Measurements from ENCODE around the gene APOO.

Gene APOO

DNA sequence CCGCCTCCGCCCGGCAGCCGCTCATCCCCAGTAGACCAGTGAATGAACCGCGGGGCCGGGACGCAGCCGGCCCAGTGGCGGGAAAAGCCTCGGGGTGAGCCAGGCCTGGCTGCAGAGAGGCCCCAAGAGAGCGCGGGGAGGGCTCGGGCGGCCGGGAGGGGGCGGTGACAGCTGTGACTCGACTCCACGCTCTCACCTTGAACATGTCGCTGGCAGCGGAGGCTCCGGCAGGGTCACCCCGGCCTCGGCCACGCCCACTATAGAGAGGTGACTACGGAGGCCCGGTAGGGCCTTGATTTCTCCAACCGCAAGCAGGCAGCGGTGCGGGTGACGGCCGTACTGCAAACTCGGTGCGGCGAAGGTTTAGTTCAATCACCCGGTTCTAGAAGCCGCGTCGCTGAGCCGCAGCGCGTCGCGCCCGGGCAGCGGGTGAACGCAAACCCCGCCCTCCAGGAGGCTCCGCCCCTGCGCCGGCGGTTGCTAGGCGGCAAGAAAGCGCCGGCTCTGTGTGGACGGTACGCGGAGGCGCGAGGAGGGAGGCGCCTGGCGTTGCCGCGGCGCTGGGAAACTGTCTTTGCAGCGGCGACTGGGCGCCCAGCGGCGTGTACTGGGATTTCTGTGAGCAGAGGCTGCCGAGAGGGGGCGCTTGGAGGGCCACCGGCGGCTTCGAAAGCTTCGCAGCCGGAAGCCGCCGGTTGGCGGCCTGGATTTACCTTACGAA, at the start of gene APOO, which contains the start of gene CXorf58:
Gene APOO, minus strand, starts transcription at position 441 of the 721 bp plus-strand sequence. Its CDS starts 236 bp downstream, at position 205.
Gene CXorf58, plus strand, starts transcription at position 509 of the 721 bp plus-strand sequence. CDS start 2,297 bp downstream, outside the sequence.
- DNase-seq: peak; percentile 76

GRCh38 chrX:23954396-23954795, 46.7 kb upstream of the APOO start:
- DNase-seq: no peak

DNA sequence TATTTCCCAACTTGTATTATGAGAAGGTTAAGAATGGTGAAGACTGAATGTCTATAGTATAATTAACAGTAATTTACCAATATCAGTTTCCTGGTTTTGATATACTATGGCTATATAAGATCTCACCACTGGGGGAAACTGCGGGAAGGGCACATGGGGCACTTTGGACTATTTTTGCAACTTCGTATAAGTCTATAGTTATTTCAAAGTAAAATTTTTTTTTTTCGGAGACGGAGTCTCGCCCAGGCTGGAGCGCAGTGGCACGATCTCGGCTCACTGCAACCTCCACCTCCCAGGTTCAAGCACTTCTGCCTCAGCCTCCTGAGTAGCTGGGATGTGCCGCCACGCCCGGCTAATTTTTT, 46.2 kb upstream of the APOO start:
- DNase-seq: no peak

- DNase-seq: no peak
Observed at GRCh38 chrX:23952984-23953907, 45.5 kb upstream of the APOO start.

- DNase-seq: no peak
Observed at GRCh38 chrX:23952391-23952790, 44.7 kb upstream of the APOO start.

GRCh38 chrX:23945206-23945605, 37.5 kb upstream of the APOO start:
- no peak for DNase-seq

- DNase-seq: no peak
Observed at GRCh38 chrX:23944234-23944633, 36.5 kb upstream of the APOO start.

DNA sequence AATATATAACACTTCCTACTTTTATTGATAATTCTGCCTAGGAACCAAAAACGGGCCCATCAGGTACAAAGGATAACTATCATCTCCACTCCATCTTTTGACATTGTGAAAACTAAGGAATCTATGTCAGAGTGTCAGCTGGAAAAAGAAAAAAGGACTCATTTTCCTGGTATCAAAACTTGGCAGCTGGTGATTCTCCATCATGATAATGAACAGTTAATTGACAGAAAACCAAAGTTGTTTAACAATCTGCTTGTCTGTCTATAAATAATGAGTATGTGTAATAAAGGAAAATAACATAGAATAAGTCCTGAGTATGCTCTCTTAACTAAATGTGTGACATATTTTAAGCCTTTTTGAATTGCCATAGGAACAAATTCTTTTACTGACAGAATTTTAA, 31.5 kb upstream of the APOO start:
- no peak for DNase-seq

GRCh38 chrX:23938690-23939089, 31.0 kb upstream of the APOO start:
- no peak for DNase-seq

- no peak for DNase-seq
Observed at GRCh38 chrX:23937100-23937499, 29.4 kb upstream of the APOO start.

GRCh38 chrX:23936180-23936579, 28.4 kb upstream of the APOO start:
- DNase-seq: no peak

DNA sequence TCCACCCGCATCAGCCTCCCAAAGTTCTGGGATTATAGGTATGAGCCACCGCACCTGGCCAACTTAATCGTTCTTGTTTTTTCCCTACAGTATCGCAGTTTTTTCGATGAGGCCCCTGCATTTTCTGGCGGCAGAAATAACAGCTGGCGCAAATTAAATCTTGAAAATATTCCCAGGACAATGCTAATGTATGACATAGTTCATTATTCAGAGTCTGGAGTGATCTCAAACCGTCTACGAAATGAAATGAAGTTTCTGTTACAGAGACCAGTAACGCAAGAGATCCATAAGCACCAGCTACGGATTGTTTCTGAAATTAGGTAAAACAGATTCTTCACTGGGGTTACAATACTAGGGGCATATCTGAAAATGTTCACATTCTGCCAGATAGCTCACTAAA, 27.4 kb upstream of the APOO start:
- DNase-seq: no peak

DNA sequence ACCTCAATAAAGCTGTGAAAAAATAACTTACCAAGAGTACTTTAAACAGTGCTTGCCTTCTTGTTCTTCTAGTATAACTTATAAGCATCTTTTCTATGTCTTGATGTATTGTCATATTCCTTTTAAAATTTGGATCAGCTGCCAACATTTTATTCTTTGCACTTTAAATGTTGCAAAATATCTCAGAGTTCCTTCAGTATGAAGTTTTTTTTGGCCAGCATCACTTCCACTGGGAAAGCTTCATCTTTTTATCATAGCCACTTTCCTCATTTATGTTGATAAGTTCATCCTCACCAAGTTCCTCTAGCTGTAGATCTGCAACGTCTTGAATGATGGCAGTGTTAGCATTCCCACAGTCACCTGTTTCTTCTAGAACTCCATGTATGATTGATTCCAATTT, 24.3 kb upstream of the APOO start:
- no peak for DNase-seq

DNA sequence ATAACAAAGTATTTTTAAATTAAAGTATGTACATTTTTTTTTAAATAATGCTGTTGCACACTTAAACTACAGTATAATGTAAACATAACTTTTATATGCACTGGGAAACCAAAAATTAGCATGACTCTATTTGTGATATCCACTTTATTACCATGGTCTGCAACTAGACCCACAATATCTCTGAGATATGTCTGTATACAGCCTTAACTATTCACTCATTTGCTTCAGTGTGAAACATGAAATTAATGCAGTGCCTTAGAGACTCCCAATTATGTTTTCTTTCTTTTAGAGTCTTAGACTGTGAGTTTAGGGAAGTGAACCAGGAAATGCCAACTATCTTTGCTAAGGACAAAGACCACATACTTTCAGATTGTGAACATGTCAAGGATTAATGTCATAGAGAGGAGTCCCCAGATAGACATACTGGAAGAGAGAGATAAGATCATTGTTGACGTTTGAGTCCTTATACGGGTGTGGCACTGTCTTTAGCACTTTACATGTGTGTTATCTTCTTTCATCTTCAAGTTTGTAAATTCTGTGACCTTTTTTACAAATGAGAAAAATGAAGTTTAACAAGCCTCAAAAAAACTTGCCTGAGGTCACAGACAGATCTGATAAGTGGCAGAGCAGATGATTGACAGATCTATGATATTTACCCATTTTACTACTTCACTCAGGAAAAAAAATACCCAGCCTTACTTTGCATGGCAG, 23.3 kb upstream of the APOO start:
- no peak for DNase-seq

GRCh38 chrX:23926015-23926414, 18.3 kb upstream of the APOO start:
- no peak for DNase-seq

DNA sequence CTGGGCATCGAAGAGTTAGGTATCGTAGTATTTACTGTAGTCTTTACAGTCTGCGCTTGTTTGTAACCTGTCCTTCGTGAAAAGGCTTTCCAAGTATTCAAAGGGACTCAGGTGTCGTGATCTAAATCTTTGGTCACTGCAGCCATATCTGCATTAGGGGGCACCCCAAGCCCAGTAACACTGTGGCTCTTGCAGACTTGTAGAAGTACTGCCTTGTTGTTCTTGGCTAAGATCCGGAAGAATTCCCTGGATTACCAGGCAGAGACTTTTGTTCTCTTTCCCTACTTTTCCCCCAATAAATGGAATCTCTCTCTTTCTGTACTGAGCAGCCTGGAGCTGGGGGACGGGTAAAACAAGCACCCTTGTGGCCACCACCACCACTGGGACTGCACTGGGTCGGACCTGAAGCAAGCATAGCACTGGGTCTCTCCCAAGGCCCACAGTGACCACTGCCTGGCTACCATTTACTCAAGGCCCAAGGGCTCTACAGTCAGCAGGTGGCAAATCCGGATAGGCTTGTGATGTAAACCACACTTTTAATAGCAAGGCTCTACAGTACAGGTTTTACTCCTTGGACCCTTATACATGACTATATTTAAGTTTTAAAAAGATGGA, 12.1 kb upstream of the APOO start:
- DNase-seq: no peak

DNA sequence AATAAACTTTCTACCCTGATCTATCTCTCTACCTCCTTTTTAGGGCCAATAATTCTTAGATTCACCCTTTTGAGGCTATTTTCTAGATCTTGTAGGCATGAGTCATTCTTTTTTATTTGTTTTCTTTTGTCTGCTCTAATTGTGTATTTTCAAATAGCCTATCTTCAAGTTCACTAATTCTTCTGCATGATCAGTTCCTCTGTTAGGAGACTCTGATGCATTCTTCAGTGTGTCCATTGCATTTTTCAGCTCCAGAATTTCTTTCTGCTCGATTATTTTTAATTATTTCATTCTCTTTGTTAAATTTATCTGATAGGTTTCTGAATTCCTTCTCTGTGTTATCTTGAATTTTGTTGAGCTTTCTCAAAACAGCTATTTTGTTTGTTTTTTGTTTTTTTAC, 11.4 kb upstream of the APOO start:
- DNase-seq: no peak

DNA sequence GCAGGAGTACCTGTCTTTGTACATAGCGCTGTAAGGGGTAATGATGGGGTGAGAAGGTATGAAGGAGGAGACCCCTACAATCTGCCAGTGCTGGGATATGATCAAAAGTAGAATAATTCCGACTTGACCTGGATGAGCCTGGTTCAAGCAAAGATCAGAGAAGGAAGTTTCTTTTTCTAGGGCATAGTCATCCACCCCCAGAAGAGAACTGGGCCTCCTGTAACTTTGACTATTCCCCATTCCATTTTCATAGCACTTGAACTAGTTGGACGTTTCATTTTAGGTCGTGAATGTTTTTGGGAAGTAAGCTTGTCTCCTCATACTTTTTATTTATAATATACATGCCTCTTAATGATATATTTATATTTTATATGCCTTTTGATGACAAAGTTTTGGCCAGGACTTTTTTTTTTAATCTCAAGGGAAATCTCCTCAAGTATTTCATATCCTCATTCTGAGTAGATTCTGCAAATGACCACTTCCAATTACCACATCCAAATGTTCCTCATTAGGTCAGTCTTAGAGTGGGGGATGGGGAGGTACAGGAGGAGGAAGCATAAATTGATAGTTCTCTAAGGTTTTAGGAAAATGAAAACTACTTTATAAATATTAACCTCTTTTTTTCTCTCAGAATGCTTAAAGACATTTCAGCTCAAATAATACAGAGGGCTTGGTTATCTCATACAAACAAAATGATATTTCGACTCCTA, 3.5 kb upstream of the APOO start:
- no peak for DNase-seq

DNA sequence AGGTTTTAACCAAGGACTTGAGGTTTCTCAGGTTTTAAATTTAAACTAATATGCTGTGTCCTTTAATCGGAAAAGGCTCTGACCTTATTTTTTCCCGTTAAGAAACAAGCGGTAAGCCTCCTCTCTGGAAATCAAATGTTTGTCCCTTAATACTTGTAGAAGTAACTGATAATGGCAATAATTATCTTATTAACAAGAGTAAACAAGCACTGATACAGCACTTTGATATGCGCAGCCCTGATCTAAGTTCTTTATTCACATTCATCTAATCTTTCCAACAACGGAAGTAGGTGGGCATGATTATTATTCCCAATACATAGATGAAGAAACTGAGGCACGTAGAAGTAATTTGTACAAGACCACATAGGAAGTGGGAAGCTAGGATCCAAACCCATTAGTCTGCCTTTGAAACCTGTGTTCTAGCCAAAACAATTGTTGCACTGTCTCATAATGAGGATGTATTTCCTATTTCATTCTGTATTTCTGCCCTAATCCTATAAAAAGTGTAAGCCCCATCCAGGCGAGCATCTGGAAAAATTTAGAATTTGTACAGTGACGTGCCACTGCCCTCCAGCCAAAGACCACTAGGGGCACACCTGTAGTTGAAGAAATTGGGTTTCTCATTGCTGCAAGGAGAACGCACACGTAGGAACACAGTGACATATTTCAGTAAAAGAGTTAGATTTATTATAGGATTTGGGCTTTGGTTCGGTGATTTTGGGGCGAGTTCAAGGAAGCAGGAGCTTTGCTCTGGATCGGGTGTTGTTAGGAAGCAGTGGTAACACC, 674 bp upstream of the APOO start:
- no peak for DNase-seq

DNA sequence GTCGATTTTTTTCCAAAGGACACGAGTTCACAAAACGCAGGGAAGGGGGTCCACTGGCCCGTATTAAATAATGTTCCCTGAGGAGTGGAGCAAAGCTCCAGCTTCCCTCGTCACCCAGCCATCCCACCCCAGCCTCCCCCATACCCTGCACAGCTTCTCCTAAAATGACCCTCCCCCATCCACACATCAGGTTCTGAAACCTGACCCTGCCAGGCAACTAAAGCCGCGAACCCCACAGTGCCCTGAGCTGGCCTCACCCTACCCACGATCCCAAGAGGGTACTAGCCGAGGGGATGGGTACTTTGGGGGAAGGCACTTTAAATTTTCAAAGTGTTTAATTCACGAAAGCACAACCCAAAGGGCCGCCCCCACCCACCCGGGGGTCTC, 634 bp downstream of the APOO start:
- DNase-seq: no peak

- no peak for DNase-seq
Observed at GRCh38 chrX:23904096-23904495, 3.6 kb downstream of the APOO start.

DNA sequence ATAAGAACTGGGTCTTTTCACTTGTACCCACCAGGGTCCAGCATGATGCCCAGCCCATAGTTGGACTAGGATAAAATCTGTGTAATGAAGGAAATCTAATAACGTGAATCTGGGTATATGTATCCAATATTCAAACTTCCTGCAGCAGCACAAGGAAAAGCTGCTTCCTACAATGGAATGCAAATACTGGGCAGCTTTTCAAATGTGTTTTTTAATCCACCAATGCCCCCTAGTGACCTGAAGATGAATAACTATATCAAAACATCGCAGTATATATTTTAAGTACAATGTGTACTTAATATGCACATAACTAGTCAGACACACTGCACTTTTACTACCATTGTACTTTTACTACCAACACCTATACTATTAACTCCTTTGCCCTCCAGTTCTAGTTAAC, 5.3 kb downstream of the APOO start:
- no peak for DNase-seq

Measured in GOT3 (cell line).